ENCODE data around the gene FOXO6.

The FOXO6 gene

DNA sequence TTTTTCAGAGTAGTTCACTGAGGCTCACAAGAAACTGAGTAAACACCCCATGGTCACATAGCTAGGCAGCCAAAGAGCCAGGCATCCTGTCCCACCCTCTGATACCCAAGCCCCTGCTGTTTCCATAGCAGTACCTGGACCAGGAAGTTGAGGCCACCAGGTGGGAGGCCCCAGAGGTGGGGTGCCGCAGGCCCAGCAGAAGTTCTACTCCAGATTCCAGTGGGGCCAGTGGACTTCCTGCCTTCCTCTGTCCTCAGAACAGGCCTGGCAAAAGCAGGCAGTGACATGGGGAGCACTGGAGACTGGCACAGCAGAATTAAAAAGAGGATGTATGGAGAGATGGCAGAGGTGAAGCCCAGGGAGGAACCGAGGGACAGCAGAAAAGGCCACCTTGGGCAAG is 19.0 kb downstream of the FOXO6 start:
- no peak overlapping the region for H3K27ac Mint-ChIP-seq
- H3K36me3 Mint-ChIP-seq: no peaks in the 10 kb centered on the region
- H3K9me3 Mint-ChIP-seq: no peaks in the 10 kb centered on the region
- no peak overlapping the region for H3K4me3 Mint-ChIP-seq
- H3K27me3 Mint-ChIP-seq: peaks cover 74% of the 10 kb centered on the region
- H3K4me1 Mint-ChIP-seq: peaks cover 15% of the 10 kb centered on the region
- no peak for ATAC-seq

DNA sequence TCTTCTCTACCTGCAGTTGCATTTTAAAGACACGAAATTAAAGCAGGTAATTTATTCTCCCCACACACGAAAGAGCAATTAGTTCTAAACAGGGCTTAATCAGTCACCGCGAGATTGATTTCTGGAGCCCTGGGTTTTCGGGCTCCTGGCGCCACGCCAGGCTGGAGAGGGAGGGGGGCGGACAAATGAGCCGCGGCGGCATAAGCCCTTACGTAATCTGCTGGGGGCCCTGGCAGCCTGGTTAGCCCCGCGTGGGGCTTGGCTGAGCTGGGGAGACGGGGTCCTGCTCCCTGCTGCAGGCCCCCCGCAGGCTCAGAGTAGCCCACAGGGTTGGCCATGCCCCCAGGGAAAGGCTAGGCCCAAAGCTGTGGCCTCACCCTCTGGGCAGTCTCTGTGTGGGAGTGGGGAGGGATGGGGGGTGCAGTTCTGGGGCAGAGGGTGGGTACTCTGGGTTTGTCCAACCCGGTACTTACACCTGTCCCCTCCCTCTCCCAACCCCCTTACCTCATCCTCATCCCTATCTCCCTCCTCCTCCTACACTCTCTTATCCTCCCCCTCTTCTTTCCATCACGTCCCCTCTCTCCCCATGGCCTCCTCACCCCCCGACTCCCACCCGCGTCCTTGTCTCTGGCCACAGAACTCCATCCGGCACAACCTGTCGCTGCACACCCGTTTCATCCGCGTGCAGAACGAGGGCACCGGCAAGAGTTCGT is 19.9 kb downstream of the FOXO6 start:
- ATAC-seq: no peak
- Mint-ChIP-seq H3K4me1 (peaks cover 15% of the 10 kb centered on the region), H3K27ac (no peak overlapping the region), H3K4me3 (peak overlapping the region; percentile 51), H3K36me3 (no peaks in the 10 kb centered on the region), H3K27me3 (peaks cover 74% of the 10 kb centered on the region), H3K9me3 (no peaks in the 10 kb centered on the region)

DNA sequence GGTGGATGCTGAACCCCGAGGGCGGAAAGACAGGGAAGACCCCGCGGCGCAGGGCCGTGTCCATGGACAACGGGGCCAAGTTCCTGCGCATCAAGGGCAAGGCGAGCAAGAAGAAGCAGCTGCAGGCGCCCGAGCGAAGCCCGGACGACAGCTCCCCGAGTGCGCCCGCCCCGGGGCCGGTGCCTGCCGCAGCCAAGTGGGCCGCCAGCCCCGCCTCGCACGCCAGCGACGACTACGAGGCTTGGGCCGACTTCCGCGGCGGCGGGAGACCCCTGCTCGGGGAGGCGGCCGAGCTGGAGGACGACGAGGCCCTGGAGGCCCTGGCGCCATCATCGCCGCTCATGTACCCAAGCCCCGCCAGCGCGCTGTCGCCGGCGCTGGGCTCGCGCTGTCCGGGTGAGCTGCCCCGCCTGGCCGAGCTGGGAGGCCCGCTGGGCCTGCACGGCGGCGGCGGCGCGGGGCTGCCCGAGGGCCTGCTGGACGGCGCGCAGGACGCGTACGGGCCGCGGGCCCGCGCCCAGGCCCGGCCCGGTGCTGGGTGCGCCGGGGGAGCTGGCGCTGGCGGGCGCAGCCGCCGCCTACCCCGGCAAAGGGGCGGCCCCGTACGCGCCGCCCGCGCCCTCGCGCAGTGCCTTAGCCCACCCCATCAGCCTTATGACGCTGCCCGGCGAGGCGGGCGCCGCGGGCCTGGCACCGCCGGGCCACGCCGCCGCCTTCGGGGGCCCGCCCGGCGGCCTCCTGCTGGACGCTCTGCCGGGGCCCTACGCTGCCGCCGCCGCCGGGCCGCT is 20.7 kb downstream of the FOXO6 start:
- peaks cover 15% of the 10 kb centered on the region for H3K4me1 Mint-ChIP-seq
- ATAC-seq: peak; percentile 46
- no peaks in the 10 kb centered on the region for H3K9me3 Mint-ChIP-seq
- peak overlapping the region; percentile 51 for H3K4me3 Mint-ChIP-seq
- H3K27ac Mint-ChIP-seq: no peak overlapping the region
- peaks cover 74% of the 10 kb centered on the region for H3K27me3 Mint-ChIP-seq
- no peaks in the 10 kb centered on the region for H3K36me3 Mint-ChIP-seq

DNA sequence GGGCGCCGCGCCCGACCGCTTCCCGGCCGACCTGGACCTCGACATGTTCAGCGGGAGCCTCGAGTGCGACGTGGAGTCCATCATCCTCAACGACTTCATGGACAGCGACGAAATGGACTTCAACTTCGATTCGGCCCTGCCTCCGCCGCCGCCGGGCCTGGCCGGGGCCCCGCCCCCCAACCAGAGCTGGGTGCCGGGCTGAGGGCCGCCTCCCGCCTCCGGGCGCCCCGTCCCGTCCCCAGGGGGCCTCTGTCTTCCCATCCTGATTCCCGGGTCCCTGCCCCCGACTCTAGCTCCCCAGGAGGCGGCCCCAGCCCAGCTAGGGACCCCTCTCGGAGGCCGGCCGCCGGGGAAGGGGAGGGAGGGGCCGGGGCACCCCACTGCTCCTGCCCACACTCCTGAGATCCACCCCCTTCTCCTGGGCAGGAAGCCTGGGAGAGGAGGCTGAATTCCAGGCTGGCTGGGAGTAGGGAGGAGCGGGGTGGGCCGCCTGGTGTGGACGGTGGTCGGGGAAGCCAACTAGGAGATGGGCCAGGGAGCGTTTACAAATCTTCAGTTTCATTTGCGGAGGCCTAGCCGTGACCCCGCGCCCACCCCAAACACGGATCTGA is 21.4 kb downstream of the FOXO6 start:
- Mint-ChIP-seq H3K4me1 (peaks cover 15% of the 10 kb centered on the region), H3K9me3 (no peaks in the 10 kb centered on the region), H3K36me3 (no peaks in the 10 kb centered on the region), H3K27me3 (peaks cover 75% of the 10 kb centered on the region), H3K4me3 (no peak overlapping the region), H3K27ac (no peak overlapping the region)
- ATAC-seq: no peak

DNA sequence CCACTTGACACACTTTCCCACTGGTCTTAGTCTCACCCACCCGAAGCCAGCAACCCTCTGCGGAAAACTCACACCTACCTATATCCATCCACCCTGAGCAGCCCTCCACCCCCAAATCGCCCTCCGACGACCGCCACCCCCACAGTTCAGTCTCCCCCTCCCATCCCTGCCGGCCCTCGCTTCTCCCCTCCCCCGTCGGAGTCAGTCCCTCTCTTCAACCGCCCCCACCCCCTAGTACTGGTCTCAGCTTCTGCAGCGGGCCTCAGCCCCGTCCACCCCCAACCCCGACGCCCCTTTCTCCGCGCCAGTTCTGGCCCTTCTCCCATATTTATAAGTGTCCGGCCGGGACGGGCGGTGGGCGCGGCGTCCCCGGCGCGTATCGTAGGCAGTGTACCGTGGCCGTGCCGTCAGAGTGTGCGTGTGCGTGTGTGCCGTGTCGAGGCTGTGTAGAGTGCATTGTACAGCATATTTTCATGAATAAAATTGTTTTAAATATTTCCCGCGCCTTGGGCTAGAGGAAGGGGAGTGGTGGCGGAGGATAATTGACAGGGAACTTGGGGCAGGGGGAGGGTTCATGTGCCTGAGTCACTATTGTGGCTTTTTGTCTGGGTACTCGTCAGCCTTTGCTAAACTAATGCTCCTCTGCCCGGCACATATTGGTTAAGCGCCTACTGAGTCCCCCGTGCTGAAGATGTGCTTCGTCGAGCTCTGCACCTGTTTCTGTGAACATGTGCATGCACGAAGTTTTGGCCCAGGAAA is 22.0 kb downstream of the FOXO6 start:
- H3K4me1 Mint-ChIP-seq: peaks cover 15% of the 10 kb centered on the region
- H3K4me3 Mint-ChIP-seq: peak overlapping the region; percentile 48
- no peaks in the 10 kb centered on the region for H3K36me3 Mint-ChIP-seq
- no peak for ATAC-seq
- no peak overlapping the region for H3K27ac Mint-ChIP-seq
- peaks cover 82% of the 10 kb centered on the region for H3K27me3 Mint-ChIP-seq
- H3K9me3 Mint-ChIP-seq: no peaks in the 10 kb centered on the region

DNA sequence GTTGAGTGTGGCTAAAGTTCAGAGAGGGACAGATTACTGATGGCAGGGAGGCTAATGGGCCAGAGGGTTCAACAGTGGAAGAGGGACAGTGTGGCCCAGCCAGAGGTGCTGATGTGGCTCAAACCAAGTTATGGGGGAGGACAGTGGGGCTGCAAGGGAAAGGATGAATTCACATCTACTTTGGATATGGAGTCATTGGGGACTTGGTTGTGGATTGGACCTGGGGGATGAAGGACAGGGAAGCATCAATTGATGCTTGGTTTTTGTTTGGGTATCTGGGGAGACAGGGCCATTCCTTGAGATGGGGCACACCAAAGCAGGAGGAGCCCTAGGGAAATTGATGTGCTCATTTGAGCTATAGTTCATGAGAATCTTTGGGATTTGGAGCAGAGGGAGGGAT is 23.3 kb downstream of the FOXO6 start:
- no peak for ATAC-seq
- H3K9me3 Mint-ChIP-seq: no peaks in the 10 kb centered on the region
- H3K4me1 Mint-ChIP-seq: peaks cover 15% of the 10 kb centered on the region
- H3K4me3 Mint-ChIP-seq: no peak overlapping the region
- no peaks in the 10 kb centered on the region for H3K36me3 Mint-ChIP-seq
- peaks cover 74% of the 10 kb centered on the region for H3K27me3 Mint-ChIP-seq
- H3K27ac Mint-ChIP-seq: no peak overlapping the region

DNA sequence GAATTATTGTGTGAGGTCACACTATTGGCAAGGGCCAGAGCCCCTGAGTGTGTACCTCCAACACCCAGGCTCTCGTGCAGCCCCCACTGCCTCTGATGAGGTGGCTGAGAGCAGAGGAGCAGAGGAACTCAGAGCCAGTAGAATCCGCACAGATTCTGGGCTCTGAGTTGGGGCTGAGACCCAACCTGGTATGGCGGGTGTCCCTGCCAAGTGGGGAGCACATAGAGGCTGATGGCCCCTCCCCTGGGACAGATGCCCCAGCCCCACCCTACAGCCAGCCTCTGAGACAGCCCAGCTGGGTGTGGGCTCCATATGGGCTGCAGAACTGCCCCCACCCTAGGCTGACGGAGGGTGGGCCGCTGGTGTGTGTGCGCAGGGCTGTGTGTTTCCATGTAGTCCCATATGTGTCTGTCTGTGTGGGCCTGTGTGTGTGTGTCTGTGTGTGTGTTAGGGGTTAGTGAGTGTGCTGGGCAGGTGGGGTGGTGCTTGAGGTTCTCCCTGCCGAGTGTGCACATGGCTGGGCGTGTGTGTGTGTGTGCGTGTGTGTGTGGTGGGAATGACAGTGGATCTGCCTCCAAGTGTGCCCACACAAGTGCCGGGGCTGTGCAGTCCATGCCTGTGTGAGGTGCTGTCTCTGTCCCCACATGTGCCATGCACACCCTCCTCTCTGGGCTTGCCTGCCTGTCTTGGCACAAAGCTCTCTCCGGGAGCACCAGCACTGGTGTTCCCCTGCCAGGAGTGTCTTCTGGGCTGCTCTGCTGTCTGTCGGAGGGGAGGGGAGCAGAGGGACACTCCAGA is 24.4 kb downstream of the FOXO6 start:
- Mint-ChIP-seq H3K27me3 (peaks cover 64% of the 10 kb centered on the region), H3K36me3 (no peaks in the 10 kb centered on the region), H3K4me1 (peaks cover 15% of the 10 kb centered on the region), H3K27ac (no peak overlapping the region), H3K4me3 (no peak overlapping the region), H3K9me3 (no peaks in the 10 kb centered on the region)
- ATAC-seq: no peak

DNA sequence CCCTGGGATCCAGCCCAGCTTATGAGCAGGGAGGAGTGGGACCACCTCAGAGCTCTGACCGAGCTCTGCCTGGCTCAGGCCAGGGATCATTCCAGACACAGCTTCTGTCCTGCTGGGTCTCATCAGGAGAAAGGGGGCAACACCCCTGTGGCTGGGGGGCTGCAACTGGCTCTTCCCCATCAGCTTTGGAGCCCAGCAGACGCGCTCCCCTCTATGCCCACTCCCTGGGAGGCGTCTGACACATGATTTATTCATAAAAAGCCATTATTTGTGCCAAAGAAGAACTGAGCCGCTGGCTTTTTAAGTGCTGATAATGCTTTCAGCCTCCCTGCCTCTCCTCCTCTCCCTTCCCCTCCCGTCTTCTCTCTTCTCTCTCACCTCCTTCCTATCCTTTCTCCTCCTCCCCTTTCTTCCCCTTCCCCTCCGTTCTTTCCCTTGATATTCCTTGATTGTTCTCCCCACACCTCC is 25.0 kb downstream of the FOXO6 start:
- peaks cover 14% of the 10 kb centered on the region for H3K4me1 Mint-ChIP-seq
- no peak overlapping the region for H3K4me3 Mint-ChIP-seq
- H3K36me3 Mint-ChIP-seq: no peaks in the 10 kb centered on the region
- no peaks in the 10 kb centered on the region for H3K9me3 Mint-ChIP-seq
- no peak for ATAC-seq
- H3K27me3 Mint-ChIP-seq: peaks cover 58% of the 10 kb centered on the region
- no peak overlapping the region for H3K27ac Mint-ChIP-seq

DNA sequence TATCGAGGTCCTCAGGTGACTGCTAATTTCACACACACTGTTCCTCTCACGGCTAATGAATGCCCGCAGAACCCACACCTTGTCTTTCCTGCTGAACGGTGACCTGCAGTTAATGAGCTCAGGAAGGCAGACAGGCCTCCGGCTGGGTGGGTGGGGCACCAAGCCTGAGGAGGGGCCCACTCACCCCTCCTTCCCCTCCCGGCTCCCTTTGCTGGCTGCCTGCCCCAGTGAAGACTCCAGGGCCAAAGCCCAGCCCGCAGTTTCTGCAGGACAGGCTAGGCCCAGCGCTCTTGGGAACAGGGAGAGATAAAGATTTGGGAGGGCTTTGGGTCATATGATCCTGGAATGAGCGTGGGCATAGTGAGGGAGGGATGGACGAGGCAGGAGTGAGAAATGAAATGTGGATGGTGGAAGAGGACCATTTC is 26.4 kb downstream of the FOXO6 start:
- Mint-ChIP-seq H3K4me3 (no peak overlapping the region), H3K9me3 (no peaks in the 10 kb centered on the region), H3K27ac (no peak overlapping the region), H3K4me1 (peaks cover 10% of the 10 kb centered on the region), H3K27me3 (peaks cover 54% of the 10 kb centered on the region), H3K36me3 (no peaks in the 10 kb centered on the region)
- ATAC-seq: no peak

DNA sequence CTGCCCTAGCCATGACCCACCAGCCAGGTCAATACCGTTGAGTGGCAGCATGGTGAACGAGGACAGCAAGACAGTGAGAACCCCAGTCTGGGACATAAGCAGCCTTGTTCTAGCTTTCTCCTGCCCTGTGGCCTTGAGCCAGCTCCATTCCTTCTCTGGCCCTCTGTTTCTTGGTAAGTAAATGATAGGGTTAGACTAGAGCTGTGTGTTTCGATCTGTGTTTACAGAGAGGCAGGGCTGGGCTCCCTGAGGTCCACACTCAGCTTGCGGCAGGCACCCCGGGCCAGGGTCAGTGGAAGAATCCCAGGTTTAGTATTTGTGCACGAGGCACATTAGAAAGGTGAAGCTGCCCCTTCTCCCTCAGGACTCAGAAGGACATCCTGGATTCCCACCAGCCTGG is 27.3 kb downstream of the FOXO6 start:
- Mint-ChIP-seq H3K36me3 (no peaks in the 10 kb centered on the region), H3K4me3 (no peak overlapping the region), H3K27ac (no peak overlapping the region), H3K27me3 (peaks cover 54% of the 10 kb centered on the region), H3K4me1 (peaks cover 3% of the 10 kb centered on the region), H3K9me3 (no peaks in the 10 kb centered on the region)
- ATAC-seq: no peak

DNA sequence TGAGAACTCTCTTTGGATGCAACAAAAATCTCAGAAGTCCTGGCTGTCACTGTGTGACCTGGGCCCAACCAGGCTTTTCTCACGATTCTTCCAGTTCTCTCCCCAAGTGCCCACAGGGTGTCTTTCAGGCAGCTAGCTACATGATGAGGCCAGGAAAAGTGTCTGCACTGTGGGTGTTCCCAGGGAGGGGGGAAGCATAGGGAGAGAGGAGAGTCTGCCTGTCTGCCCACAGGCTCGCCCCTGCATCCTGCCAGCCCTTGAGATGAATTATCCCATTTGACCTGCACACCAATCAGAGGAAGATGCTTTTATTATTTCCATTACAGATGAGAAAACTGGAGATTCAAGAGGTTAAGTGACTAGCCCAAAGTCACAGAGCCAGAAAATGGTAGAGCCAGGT is 27.8 kb downstream of the FOXO6 start:
- no peak for ATAC-seq
- Mint-ChIP-seq H3K27me3 (peaks cover 54% of the 10 kb centered on the region), H3K4me3 (no peak overlapping the region), H3K36me3 (no peaks in the 10 kb centered on the region), H3K9me3 (no peaks in the 10 kb centered on the region), H3K27ac (no peak overlapping the region), H3K4me1 (no peaks in the 10 kb centered on the region)

DNA sequence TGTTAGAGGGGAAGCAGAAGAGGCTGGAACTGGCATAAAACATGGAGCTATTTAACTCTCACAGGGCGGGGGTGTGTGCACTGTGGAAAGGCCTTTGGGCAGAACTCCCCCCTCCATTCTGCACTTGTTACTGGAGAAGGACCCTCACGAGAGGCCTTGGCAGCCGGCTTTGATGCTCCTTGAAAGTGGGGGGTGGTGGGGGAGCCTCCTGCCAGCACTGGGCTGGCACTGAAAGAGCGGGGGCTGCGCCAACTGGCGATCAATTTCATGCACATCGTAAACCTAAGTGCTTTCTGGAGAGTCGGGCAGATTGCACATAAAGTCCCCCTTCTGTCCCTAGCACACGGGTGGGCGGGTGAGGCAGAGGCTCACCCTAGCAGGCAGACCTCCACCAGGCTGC is 28.9 kb downstream of the FOXO6 start:
- Mint-ChIP-seq H3K9me3 (no peaks in the 10 kb centered on the region), H3K4me1 (no peaks in the 10 kb centered on the region), H3K27ac (no peak overlapping the region), H3K4me3 (no peak overlapping the region), H3K36me3 (no peaks in the 10 kb centered on the region), H3K27me3 (peaks cover 54% of the 10 kb centered on the region)
- no peak for ATAC-seq

DNA sequence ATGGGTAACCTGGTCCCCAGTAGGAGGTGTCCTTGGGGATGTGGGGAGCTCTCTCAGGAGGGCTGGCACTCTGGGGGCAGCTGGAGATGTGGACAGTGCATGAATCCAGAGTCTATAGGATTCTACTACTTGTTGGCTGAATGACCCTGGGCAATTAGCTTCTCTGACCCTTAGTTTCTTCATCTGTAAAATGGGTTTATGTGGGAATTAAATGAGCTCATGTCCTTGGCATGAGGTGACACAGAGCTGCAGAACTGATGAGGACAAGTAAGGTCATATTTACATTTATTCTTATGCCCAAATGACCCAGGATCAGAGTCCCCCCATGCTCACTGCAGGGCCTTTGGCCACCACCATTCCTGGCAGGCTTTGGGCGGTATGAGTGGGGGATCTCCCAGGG is 29.3 kb downstream of the FOXO6 start:
- no peaks in the 10 kb centered on the region for H3K4me1 Mint-ChIP-seq
- ATAC-seq: no peak
- H3K9me3 Mint-ChIP-seq: no peaks in the 10 kb centered on the region
- no peak overlapping the region for H3K4me3 Mint-ChIP-seq
- no peaks in the 10 kb centered on the region for H3K36me3 Mint-ChIP-seq
- H3K27ac Mint-ChIP-seq: no peak overlapping the region
- peaks cover 54% of the 10 kb centered on the region for H3K27me3 Mint-ChIP-seq

DNA sequence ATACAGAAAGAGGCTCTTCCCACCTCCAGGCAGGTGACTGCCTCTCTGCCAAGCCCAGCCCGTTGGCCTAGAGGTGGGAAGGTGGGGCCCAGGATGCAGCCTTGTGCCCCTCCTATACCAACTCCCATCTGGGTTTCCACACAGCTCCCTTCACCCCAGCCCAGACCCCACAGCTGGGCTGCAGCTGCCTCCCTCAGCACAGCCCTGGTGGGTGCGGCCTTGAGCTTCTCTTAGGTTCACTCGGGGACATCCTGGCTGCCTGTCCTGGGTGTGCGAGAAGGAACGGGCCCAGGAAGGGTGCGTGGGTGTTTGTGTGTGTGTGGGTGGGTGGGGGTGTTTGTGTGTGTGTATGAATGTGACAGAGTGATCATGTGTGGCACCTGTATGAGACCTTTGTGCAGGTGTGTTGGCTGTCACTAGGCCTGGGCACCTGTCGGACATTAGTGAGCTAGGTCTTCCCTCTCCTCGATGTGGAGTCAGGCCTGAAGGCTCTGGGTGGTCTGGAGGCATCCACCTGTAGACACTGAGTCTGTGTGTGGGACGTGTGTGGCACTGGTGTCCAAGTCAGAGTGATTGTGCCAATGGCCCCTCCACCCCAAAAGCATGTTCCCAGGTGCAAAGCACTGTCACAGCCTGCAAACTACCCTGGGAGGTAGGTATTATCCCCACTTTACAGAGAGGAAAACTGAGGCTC is 30.7 kb downstream of the FOXO6 start:
- H3K9me3 Mint-ChIP-seq: no peaks in the 10 kb centered on the region
- H3K4me1 Mint-ChIP-seq: no peaks in the 10 kb centered on the region
- H3K4me3 Mint-ChIP-seq: no peak overlapping the region
- H3K36me3 Mint-ChIP-seq: no peaks in the 10 kb centered on the region
- no peak overlapping the region for H3K27ac Mint-ChIP-seq
- ATAC-seq: no peak
- peaks cover 53% of the 10 kb centered on the region for H3K27me3 Mint-ChIP-seq
